SIG-M5 treated with dmso at 0.1 percent for 504 hours (cell line): ENCODE measurements around the gene MS4A15.

Source experiments
- DNase-seq: peaks from one replicate; lab custom pipeline; 2025; ENCODE audit not compliant: unreplicated experiment; lab: John Stamatoyannopoulos, UW

Gene MS4A15

DNA sequence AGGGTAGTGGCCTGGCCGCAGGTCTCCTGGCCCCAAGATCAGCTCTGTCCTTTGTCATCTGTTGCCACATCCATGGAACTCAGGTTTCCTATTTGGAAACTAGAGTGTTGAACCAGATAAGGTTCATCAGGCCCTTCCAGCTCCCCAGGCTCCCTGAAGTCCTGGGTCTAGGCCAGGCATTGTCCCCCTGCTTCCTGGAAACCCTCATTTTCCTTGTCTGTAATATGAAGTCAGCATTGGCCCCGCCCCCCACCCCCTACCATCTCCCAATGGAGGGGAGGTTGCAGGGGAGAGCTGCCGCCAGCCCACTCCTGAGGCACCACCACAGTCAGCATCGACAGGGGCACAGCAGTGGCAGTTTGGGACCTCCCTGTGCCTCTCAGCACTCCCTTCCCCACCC, 19.5 kb downstream of the MS4A15 start:
- DNase-seq, result no peak

DNA sequence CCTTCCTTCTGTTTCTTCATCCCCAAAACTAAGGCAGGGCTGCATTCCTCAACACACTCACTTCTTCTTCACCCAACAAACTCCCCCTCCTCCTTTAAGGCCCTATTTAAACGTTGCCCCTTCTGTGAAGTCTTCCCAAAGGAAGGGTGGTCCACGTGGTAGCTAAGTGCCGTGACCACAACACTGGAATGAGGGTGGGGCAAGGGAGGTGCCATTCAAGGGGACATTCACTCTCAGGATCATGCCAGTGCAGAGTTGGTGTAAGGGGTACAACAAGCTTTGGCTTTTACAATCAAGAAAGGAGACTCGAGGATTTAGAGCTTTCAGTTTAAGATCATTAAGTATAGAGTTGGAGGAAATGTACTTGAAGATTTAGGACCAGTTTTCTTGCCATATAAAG, 20.4 kb downstream of the MS4A15 start:
- no peak for DNase-seq

DNA sequence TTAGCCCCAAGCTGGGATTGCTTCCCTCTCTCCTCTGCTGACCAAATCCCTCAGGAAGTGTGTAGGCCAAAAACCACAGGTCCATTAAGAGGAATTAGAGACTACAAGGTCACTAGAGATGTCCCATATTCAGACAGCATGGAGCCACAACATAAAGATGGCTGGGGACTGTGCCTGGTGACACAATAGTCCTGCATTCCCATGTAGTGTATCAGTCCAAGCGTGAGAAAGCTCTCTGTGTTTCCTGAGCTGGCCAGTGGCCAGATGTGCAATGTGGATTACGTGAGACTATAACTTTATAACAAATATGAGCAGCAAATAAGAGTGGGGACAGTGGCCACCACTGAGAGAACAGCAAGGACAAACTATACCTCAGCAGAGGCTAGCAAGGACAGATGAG, 20.9 kb downstream of the MS4A15 start:
- DNase-seq, result no peak

DNA sequence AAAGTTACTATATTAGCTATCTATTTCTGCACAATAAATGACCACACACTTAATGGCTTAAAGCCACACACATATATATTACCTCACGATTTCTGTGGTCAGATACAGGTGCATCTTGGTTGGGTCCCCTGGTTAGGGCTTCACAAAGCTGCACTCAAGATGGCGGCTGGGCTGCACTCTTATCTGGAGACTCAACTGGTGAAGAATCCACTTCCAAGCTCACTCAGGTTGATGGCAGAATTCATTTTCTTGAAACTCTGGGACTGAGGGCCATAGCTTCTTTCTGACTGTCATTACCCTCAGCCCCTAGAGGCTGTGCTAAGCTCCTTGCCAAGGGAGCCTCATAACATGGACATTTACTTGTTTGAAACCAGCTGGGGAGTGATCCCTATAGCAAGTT, 23.4 kb downstream of the MS4A15 start:
- no peak for DNase-seq

DNA sequence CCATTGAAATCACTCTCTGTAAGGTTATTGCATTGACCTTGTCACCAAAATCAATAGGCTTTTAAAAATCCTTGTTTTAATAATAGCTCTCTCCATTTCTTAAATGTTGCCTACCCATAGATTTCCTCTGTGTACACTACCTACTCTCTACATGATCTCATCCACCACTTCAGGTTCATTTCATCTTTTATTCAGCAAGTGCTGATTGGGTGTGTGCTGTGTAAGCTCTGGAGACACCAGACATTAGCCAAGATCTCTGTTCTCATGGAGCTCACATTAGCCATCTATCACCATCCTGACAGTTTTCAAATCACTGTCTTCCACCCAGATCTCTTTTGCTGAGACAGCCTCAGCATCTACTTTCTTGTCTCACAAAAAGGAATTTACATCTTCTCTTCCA, 24.1 kb downstream of the MS4A15 start:
- no peak for DNase-seq

DNA sequence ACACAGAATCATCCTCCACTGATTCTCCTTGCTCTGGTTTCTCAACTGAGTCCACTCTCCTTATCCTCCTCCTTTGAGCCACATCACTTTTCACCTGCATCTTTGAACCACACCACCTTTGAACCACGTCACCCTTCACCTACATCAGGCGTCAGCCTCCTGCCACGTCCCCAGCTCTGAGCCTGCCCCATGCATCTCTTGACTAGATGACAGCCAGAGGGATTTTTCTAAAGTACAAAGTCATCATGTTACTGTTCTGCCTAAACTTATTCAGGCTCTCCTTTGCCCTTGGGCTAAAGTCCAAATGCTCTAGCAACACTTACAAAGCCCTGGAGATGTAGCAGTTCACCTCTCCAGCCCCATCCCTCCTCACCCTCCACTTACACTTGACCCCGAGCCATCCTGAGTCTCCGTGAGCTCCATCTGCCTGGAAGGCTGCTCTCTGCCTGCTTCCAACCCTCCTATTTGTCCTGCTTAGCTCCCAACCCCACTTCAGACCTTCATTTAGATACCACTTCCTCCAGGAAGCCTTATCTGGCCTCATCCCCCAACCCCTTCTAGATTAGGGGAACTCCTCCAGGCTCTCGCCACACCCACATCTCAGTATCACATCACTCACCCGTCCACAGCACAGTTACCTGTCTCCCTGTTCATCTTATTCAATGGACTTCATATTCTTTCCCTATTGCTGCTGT, 24.8 kb downstream of the MS4A15 start:
- DNase-seq, result no peak

DNA sequence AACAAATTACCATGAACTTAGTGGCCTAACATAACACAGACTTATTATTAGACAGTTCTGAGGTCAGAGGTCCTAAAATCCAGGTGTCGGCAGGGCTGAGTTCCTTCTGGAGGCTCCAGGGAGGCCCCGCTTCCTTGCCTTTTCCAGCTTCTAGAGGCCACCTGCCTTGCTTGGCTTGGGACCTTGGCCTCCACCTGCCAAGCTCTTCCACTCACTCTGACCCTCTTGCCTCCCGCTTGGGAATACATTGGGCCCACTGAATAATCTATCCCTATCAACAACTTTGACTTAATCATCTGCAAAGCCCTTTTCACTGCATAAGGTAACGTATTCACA, 25.3 kb downstream of the MS4A15 start:
- no peak for DNase-seq

DNA sequence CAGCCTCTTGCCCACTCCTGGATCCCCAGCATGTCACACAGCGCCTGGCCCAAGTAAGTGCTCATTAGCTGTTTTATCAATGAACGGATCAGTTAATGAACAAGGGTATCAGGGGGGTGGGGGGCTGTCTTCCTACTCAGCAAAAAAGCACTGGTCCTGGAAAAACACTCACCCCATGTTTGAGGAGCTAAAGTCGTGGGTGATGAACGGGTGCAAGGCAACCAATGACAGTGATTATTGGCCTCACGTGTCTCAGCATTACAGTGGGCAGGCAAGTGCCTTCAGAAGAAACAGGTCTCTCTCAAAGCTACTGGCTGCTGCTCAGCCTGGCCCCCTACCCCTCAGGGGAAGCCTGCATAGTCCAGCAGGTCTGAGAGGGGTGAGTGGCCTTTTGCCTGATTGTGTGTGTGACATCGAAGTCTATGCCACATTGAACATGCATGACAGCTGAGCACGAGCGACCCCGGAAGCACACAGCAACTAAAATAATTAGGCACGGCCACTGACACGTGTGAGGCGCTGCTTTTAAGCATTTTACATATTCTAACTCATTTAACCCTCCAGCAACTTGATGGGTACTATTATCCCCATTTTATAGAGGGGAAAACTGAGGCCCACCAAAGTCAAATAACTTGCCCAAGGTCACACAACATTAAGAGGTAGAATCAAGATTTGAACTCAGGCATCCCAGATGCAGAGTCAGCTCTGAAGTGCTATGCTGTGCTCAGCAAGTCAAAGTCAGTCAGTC, 25.9 kb downstream of the MS4A15 start:
- no peak for DNase-seq

DNA sequence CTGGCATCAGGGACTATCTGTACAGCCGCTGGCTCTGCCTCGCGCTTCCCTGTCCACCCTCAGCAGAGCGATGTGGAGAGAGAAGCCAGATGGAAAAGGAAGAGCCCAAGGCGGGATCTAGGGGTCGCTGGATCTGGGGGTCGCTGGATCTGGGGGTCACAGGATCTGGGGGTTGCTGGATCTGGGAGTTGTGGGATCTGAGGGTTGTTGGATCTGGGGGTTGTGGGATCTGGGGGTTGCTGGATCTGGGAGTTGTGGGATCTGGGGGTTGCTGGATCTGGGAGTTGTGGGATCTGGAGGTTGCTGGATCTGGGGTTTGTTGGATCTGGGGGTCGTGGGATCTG, 26.4 kb downstream of the MS4A15 start:
- DNase-seq, result no peak

DNA sequence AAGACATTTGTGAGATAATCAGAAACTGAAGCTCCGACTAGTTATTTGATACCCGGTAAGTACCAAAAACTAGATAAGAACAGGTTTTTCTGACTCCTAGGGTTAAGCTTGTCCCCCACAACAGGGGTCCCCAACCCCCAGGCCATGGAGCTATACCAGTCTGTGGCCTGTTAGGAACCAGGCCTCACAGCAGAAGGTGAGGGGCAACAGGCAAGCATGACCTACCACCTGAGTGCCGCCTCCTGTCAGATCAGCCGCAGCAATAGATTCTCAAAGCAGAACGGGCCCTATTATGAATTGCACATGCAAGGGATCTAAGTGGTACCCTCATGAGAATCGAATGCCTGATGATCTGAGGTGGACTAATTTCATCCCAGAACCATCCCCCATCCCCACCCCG, 27.2 kb downstream of the MS4A15 start:
- no peak for DNase-seq

DNA sequence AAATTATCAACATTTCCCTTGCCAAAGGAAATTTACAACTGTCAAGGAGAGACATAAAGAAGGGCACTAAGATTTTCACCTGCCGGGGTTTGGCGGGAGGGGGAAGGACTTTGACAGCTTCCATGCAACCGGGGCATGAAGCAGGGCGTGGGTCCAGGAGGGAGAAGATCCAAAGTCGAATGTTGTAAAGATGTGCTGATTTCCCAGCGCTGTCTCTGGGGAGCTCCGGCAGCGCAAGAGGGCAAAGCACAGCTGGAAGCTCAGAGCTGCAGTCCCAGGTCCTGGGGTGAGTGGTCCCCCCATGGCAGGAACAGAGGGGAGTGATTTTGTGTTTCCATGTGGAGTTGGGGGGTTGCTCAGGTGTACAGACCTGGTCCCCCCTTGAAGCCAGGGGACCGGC, 28.5 kb downstream of the MS4A15 start, which contains the start of gene MS4A10:
MS4A10 (plus strand) TSS at position 198 of the 400 bp plus-strand sequence. CDS start 5,003 bp downstream, outside the sequence.
- no peak for DNase-seq

DNA sequence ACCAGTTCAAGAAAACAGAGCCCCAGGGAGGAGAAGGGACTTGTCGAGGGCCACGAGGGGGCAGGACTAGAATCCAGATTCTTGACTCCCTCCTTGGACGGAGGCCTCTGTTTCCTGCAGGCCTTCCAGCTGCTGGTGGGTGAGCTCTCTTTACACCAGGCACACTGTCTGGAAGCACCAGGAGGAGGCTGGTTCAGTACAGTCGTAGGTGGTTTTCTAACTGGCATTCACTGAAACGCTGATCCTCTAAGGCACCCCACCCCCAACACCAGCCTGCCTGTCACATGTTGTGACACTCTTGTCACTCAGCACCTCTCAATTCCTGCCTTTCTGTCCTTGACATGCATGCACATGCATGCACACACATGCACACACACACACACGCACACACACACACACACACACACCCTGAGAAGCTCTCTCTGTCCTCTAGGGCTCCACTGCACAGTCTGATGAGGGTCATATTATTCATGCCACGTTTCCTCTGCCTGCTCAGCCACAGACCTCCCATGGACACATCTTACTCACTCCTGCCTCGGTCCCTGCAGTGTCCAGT, 29.2 kb downstream of the MS4A15 start:
- DNase-seq, result no peak

DNA sequence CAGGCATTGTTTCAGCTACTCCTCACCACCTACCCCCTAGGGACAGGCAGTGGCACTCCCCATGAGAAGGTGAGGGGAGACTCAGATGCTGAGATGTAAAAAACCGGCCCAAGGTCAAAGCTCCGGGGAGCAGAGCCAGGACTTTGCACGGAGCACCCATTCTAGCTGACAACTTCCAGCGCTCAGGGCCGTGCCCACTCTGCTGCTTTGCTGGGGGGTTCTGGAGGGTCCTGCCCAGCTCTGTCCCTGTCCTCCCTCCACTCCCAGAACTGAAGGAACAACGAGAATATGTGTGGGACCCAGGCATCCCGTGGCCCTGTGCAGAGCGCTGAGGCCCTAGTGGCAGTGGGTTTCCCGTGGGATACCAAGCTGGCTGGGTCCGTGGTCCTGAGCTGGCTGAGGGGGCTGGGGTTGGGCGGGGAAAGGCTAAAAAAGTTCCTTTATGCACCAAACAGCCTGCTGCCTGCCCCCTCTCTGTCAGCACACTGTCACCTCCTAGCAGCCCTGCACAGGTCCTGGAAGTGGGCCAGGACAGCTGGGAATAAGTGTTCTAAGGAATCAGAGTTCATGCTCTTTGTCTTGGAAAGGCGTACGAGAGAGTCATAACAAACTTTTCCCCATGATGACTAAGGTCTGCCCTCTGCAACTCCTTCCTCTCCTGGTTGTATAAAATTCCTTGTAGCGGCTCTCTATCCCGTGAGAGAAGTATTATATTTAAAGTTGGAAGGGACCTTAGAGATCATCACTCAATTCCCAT, 30.3 kb downstream of the MS4A15 start:
- no peak for DNase-seq

DNA sequence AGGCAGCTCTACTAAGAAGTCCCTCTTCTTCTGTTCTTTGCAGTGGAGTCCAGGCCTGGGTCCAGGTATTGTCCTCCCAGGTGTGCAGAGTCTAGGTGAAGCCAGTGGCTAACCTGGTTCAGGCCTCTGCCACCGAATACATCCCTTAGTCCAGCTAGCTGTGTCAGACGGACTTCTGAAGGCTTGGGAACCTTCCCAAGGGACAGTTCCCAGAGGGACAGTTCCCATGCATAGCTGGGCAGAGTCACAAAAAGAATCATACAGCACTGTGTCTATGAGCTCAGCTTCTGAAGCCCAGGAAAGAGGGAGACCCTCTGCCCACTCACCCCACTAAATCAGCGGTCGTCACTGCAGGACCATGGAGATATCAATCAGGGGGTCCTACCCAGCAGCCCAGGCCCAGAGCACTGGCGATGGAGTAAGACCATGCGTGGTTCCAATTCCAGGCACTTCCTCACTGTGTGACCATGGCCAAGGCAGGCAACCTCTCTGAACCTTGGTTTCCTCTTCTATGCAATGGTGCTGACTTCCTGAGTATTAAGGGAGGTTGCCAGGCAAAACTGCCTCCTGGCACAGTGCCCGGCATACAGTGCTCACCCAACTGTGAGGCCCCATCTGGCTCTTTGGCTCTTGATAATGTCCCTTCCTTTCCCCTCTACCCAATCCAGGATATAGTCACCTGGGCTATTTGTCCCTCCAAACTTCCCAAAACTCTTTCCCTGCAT, 31.9 kb downstream of the MS4A15 start:
- DNase-seq, result no peak

DNA sequence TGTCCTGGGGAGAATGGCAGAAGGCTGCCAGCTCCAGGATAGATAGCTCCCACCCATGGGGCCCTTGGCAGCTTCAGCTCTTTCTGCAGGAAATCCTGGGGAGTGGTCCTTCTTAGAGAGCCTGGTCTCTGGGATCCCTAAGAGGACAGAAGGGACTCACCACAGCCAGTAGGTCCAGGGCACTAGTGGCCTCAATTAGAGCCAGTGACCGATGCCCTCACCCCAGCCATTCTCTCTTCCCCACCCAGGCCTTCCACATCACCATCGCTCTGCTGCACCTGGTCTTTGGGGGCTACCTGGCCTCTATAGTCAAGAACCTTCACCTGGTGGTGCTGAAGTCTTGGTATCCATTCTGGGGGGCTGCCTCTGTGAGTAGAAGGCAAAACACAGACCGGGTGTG, 34.1 kb downstream of the MS4A15 start:
- no peak for DNase-seq

DNA sequence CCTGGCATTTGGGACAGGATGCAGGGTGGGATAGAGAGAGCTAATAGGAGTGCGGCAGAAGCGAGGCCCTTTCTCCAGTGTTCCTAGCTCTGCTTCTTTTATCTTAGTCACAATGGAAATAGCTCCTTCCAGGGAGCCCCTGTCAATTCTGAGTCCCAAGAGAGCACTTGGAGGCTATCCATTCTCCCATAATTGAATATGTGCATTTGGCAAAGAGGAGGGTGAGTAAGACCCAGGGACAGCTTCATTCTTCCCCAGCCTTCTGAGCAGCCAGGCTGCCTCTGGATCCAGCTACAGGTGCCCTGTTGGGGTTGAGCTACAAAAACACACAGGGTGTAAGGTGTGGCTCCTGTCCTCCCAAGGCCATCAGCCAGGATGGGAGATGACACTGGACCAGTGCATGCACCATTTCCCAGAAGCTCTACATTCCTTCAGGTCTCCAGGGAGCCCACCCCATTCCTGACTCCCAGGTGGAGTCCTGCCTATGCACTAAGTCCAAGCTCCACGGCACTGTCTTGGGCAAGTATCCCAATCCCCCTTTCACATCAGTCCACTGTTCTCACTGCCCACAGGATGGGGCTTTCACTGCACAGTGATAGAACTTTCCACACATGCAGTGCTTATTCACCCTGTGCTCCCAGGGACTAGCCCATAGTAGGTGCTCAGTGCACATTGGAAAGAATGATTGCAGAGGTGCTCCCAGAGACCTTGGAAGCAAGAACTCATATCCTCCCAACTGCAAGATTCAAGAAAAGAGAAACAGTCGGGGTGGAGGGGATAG, 34.7 kb downstream of the MS4A15 start:
- DNase-seq, result no peak

DNA sequence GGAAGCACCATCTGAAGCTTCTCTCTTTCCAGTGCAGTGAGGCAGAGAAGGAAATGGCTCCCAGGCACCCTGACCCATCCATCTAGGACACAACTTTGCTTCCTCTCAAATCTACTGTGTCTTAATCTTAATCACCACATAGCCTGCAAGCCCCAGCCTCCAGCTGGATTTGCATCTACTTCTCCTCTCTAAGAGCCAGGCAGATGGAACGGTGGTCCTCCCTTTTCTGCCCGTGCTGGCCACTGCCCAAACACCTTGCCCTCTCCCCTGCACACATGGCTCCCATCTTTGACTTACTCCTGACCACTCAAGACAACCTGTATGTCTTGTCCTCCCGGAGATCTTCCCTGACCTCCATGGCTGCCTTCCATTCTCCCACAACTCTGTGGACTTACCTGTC, 35.9 kb downstream of the MS4A15 start:
- DNase-seq, result no peak

DNA sequence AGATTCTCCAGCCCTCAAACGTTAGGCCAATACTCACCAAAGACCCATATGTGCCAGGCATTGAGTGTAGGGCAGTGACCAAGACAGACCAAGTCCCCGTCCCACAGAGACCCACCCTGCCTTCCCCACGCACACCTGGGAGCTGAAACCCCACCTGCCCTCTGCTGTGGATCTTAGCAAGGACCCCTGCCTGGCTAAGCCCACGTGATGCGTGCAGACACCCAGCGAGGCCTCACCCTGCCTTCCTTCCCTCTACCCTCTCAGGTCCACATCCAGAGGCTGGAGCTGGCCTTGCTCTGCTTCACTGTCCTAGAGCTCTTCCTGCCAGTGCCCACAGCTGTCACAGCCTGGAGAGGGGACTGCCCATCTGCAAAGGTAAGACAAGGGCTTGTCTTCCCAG, 38.6 kb downstream of the MS4A15 start:
- DNase-seq, result no peak

DNA sequence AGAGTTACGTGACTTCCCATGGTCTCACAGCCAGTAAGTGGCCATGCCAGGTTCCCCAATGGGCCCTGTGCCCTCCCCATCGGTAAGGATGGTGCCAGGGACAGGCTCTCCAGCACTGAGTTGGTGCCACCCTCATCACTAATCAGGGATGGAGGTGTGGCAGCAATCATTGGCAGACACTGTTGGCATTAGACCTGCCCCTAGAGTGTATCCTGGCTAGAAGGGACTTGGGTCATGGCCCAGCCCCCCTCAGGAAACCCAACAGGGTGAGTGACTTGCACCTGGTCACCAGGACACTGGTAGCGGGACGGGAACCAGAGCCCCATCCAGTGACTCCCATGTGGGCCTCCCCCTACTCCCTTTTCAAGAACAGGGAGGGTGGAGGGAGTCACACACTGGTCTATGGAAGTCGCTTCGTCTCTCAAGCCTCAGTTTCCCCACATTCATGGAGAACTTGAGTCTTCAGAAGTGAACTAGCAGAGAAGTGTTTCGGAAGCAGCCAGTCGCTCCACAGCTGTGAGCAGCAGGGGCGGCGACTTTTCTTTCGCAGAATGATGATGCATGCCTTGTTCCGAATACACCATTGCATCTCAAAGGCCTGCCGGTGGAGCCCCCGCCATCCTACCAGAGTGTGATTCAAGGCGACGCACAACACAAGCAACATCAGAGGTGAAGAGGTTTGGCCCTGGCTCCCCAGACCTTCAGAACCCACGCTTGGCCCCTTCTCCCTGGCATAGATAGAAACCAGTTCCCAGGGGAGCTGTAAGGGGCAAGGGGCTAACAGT, 41.4 kb downstream of the MS4A15 start:
- DNase-seq, result no peak

DNA sequence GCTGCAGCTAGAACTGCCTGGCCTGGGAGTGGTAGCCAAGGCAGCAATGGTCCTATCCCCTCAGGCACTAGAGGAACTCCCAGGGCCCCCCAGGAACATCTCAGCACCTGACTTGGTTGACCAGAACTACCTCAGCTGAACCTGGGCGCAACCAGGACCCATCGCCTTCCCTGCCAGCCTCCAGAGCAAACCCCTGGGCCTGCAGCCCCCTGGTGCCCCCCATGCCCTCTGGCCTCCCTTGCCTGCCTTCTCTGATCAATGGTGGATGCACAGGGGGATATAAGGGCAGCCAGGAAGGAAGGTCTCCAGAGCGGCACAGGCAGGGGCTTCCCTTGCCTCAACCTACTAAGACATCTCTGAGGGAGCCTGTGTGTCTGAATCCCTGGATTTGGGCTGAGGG, 42.0 kb downstream of the MS4A15 start:
- DNase-seq, result no peak
